PC-9 (cell line): ENCODE results near the gene TELO2. TPM values are rescaled to one million over a fixed set of nuclear protein-coding genes. Genes with fewer than 3 reads are reported as not detected.

Experiments
- BruUV-seq: library from RNA; stranded (reverse); fragments of 400-500 nt; replicated peaks from 2 replicates; lab custom pipeline; 2021; lab: Mats Ljungman, UMichigan
- CTCF ChIA-PET: fragments of 300-600 bp; sonication (Branson Sonifier 250); formaldehyde crosslinking; loops from one replicate; lab custom pipeline; 2022; ENCODE audit warnings: antibody characterized with exemption; lab: Charles Lee
- POLR2A ChIA-PET: fragments of 300-600 bp; sonication (Branson Sonifier 250); formaldehyde crosslinking; loops from one replicate; lab custom pipeline; 2022; ENCODE audit warnings: antibody characterized with exemption; ENCODE audit not compliant: unreplicated experiment; lab: Charles Lee
- DNase-seq, 2 experiments: peaks; one replicate each; pipeline versions ENCODE4 v3.0.0 to v3.0.0-alpha.2; 2015 to 2022; ENCODE audit warnings: mixed read lengths in 1 of 2
- H2AFZ ChIP-seq: fragments of 200-600 bp; sonication (generic); 2 replicates; pipeline ENCODE4 v1.8.1; 2017; ENCODE audit warnings: antibody characterized with exemption
- H3F3A ChIP-seq: fragments of 200-600 bp; sonication (generic); 2 replicates; pipeline ENCODE4 v1.8.1; 2017; ENCODE audit warnings: antibody characterized with exemption, mild to moderate bottlenecking, low read depth; ENCODE audit not compliant: insufficient read depth
- H3K27ac ChIP-seq: fragments of 200-600 bp; sonication (generic); 2 replicates; pipeline ENCODE4 v1.6.1; 2016; ENCODE audit warnings: mixed run types
- H3K27me3 ChIP-seq: fragments of 200-600 bp; sonication (generic); 2 replicates; pipeline ENCODE4 v1.6.1; 2016; ENCODE audit warnings: low read depth, mixed run types; ENCODE audit not compliant: insufficient read depth
- H3K36me3 ChIP-seq: fragments of 200-600 bp; sonication (generic); 2 replicates; pipeline ENCODE4 v1.6.1; 2016; ENCODE audit warnings: low read depth, mixed run types
- H3K4me1 ChIP-seq: fragments of 200-600 bp; sonication (generic); replicated peaks from 2 replicates; pipeline ENCODE4 v1.6.1; 2016; ENCODE audit warnings: mixed run types; ENCODE audit not compliant: insufficient read depth
- H3K4me2 ChIP-seq: fragments of 200-600 bp; sonication (generic); 2 replicates; pipeline ENCODE4 v1.6.1; 2017; ENCODE audit warnings: mixed run types
- H3K4me3 ChIP-seq: fragments of 200-600 bp; sonication (generic); 2 replicates; pipeline ENCODE4 v1.6.1; 2016; ENCODE audit warnings: mixed run types
- H3K79me2 ChIP-seq: fragments of 200-600 bp; sonication (generic); 2 replicates; pipeline ENCODE4 v1.6.1; 2017; ENCODE audit warnings: low read depth, mixed run types
- H3K9me2 ChIP-seq: fragments of 200-600 bp; sonication (generic); 2 replicates; pipeline ENCODE4 v1.8.1; 2017; ENCODE audit warnings: mild to moderate bottlenecking; ENCODE audit not compliant: insufficient read depth
- H3K9me3 ChIP-seq: fragments of 200-600 bp; sonication (generic); 2 replicates; pipeline ENCODE4 v1.8.1; 2016; ENCODE audit warnings: low read depth; ENCODE audit not compliant: insufficient read depth
- H4K20me1 ChIP-seq: fragments of 200-600 bp; sonication (generic); 2 replicates; pipeline ENCODE4 v1.8.1; 2017; ENCODE audit not compliant: insufficient read depth
- CTCF ChIP-seq: fragments of 200-600 bp; sonication (generic); conservative IDR thresholded peaks from 2 replicates; pipeline ENCODE4 v1.6.1; 2017; ENCODE audit warnings: mixed run types, antibody characterized with exemption, mild to moderate bottlenecking, moderate library complexity
- EZH2 ChIP-seq: fragments of 200-600 bp; sonication (generic); IDR thresholded peaks from 2 replicates; pipeline ENCODE4 v1.8.0; 2017; ENCODE audit warnings: antibody characterized with exemption, low read depth
- intact Hi-C: fragments of 100-400 bp; cut with micrococcal nuclease; formaldehyde crosslinking; loops from one replicate; pipeline ENCODE4 v1.10.0; 2022; ENCODE audit not compliant: unreplicated experiment
- total RNA-seq: library from RNA; stranded (reverse); gene quantifications from 2 replicates; pipeline ENCODE4 v1.2.3, GENCODE V29; 2021

The TELO2 gene
- total RNA-seq, 1 experiment from 2014 or later: 56.0 TPM

GRCh38 chr16:1548727-1549126 lies 55.6 kb downstream of the TELO2 start:
- Histone ChIP-seq H3K36me3 (no peaks in the 10 kb centered on the region), H2AFZ (no peak overlapping the region), H3K4me1 (peaks cover 2% of the 10 kb centered on the region), H3K9me2 (no peaks in the 10 kb centered on the region), H3K4me2 (no peak overlapping the region), H3K27ac (no peak overlapping the region), H4K20me1 (no peaks in the 10 kb centered on the region; the same call in 1 of the 2 replicates), H3K79me2 (no peaks in the 10 kb centered on the region), H3K4me3 (no peak overlapping the region), H3K27me3 (no peaks in the 10 kb centered on the region), H3F3A (peaks cover under 1% of the 10 kb centered on the region; the same call in 1 of the 2 replicates), H3K9me3 (no peaks in the 10 kb centered on the region)
- ChIA-PET CTCF (no interaction called here), POLR2A (no interaction called here)
- no peak for TF ChIP-seq CTCF
- no peak for TF ChIP-seq EZH2
- intact Hi-C loops: no loop called here
- DNase-seq: no peak
- no TSS peak for BruUV-seq

GRCh38 chr16:1550069-1550468 lies 56.9 kb downstream of the TELO2 start:
- Histone ChIP-seq H4K20me1 (no peaks in the 10 kb centered on the region; the same call in 1 of the 2 replicates), H3K79me2 (no peaks in the 10 kb centered on the region), H3K9me2 (no peaks in the 10 kb centered on the region), H3F3A (no peaks in the 10 kb centered on the region), H3K36me3 (no peaks in the 10 kb centered on the region), H3K27ac (no peak overlapping the region), H2AFZ (no peak overlapping the region), H3K4me1 (no peaks in the 10 kb centered on the region), H3K27me3 (no peaks in the 10 kb centered on the region), H3K4me2 (no peak overlapping the region), H3K9me3 (no peaks in the 10 kb centered on the region), H3K4me3 (no peak overlapping the region)
- CTCF ChIA-PET: no interaction called here
- POLR2A ChIA-PET: no interaction called here
- no TSS peak for BruUV-seq
- no peak for DNase-seq
- TF ChIP-seq EZH2 (no peak), CTCF (no peak)
- intact Hi-C loops: no loop called here

- Histone ChIP-seq H3F3A (no peaks in the 10 kb centered on the region), H3K4me3 (no peak overlapping the region), H3K79me2 (no peaks in the 10 kb centered on the region), H3K36me3 (no peaks in the 10 kb centered on the region), H4K20me1 (no peaks in the 10 kb centered on the region; the same call in 1 of the 2 replicates), H3K27me3 (no peaks in the 10 kb centered on the region), H2AFZ (no peak overlapping the region), H3K9me3 (no peaks in the 10 kb centered on the region), H3K4me1 (no peaks in the 10 kb centered on the region), H3K9me2 (no peaks in the 10 kb centered on the region), H3K27ac (no peak overlapping the region), H3K4me2 (no peak overlapping the region)
- BruUV-seq: no TSS peak
- POLR2A ChIA-PET: no interaction called here
- CTCF ChIA-PET: no interaction called here
- intact Hi-C loops: no loop called here
- DNase-seq: no peak
- TF ChIP-seq EZH2: no peak
- TF ChIP-seq CTCF: no peak
Measured at GRCh38 chr16:1550696-1551095, 57.5 kb downstream of the TELO2 start.
